Prostate gland (tissue), 2 donors: ENCODE results near the gene FAM117B.

Source experiments
- CTCF ChIP-seq, 4 experiments: fragments of 200-600 bp in 2 of 4; fragments of 450-650 bp in 2 of 4; sonication (generic) in 2 of 4; IDR thresholded peaks; 1 replicate in 3 of 4; 2 replicates in 1 of 4; pipeline ENCODE4 v1.5.1; 2016 to 2019; ENCODE audit warnings: antibody characterized with exemption in 4 of 4, mild to moderate bottlenecking in 2 of 4, moderate library complexity in 2 of 4
- POLR2A ChIP-seq: fragments of 450-650 bp; IDR thresholded peaks from one replicate; pipeline ENCODE4 v1.6.1; 2016; ENCODE audit warnings: antibody characterized with exemption, mild to moderate bottlenecking
- POLR2AphosphoS5 ChIP-seq: sonication (generic); formaldehyde crosslinking; IDR thresholded peaks from one replicate; pipeline ENCODE4 v1.6.1; 2017; ENCODE audit warnings: antibody characterized with exemption

GRCh38 chr2:202627042-202627441 lies 7.7 kb upstream of the FAM117B start:
- TF ChIP-seq POLR2A, result no peak
- TF ChIP-seq POLR2AphosphoS5, result no peak
- no peak for TF ChIP-seq CTCF (IDR thresholded peaks at IDR 0.05)
